ENCODE measurements around the gene PTPRN2. TPM values are rescaled to one million over a fixed set of nuclear protein-coding genes. Genes with fewer than 3 reads are reported as not detected.

The PTPRN2 gene
- total and polyA plus RNA-seq, 9 of the 15 experiments (the other 6 are each of a cell fraction or from before 2014, with no cell fraction given), result not detected

DNA sequence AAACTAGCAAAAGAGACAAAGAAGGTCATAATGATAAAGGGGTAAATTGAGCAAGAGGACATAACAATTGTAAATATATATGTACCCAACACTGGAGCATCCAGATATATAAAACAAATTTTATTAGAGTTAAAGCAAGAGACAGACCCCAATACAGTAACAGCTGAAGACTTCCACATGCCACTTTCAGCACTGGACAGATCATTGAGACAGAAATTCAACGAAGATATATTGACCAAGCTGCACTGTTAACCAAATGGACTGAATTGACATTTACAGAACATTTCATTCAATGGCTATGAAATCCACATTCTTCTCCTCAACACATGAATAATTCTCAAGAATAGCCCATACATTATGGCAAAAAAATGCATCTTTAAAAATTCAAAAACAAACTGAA is 378.2 kb downstream of the PTPRN2 start:
- H3K27me3 ChIP-seq (ENCODE audit: control insufficient read depth in 2 of 2, insufficient read depth in 2 of 2, low read length in 2 of 2), result peaks cover 2 to 10% of the 10 kb centered on the region in 2 experiments; a peak in 2 of 5 replicates
- H3K9ac ChIP-seq (ENCODE audit: insufficient read depth in 1 of 2, low read depth in 2 of 2, low read length in 2 of 2), result no peak overlapping the region
- H4K20me1 ChIP-seq (replicated peaks; ENCODE audit: control insufficient read depth, insufficient read depth, low read length), result no peaks in the 10 kb centered on the region
- TF ChIP-seq, protein P1, sequence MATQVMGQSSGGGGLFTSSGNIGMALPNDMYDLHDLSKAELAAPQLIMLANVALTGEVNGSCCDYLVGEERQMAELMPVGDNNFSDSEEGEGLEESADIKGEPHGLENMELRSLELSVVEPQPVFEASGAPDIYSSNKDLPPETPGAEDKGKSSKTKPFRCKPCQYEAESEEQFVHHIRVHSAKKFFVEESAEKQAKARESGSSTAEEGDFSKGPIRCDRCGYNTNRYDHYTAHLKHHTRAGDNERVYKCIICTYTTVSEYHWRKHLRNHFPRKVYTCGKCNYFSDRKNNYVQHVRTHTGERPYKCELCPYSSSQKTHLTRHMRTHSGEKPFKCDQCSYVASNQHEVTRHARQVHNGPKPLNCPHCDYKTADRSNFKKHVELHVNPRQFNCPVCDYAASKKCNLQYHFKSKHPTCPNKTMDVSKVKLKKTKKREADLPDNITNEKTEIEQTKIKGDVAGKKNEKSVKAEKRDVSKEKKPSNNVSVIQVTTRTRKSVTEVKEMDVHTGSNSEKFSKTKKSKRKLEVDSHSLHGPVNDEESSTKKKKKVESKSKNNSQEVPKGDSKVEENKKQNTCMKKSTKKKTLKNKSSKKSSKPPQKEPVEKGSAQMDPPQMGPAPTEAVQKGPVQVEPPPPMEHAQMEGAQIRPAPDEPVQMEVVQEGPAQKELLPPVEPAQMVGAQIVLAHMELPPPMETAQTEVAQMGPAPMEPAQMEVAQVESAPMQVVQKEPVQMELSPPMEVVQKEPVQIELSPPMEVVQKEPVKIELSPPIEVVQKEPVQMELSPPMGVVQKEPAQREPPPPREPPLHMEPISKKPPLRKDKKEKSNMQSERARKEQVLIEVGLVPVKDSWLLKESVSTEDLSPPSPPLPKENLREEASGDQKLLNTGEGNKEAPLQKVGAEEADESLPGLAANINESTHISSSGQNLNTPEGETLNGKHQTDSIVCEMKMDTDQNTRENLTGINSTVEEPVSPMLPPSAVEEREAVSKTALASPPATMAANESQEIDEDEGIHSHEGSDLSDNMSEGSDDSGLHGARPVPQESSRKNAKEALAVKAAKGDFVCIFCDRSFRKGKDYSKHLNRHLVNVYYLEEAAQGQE (IDR thresholded peaks at IDR 0.05; ENCODE audit: borderline replicate concordance), result peak; percentile 78
- TF ChIP-seq, protein P1 (CRISPR knock-in tag; IDR thresholded peaks at IDR 0.05; ENCODE audit: low read depth), result no peak
- TF ChIP-seq EHMT2 (IDR thresholded peaks at IDR 0.05) (peak; percentile 66), KLF10 (CRISPR knock-in tag; IDR thresholded peaks at IDR 0.05) (no peak)
- TF ChIP-seq, protein P2, sequence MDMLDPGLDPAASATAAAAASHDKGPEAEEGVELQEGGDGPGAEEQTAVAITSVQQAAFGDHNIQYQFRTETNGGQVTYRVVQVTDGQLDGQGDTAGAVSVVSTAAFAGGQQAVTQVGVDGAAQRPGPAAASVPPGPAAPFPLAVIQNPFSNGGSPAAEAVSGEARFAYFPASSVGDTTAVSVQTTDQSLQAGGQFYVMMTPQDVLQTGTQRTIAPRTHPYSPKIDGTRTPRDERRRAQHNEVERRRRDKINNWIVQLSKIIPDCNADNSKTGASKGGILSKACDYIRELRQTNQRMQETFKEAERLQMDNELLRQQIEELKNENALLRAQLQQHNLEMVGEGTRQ (CRISPR knock-in tag; IDR thresholded peaks at IDR 0.05), result no peak
- no peak overlapping the region for H3K27ac ChIP-seq (ENCODE audit: extremely low read depth, low read depth, low read length)
- H3K9me1 ChIP-seq (ENCODE audit: control insufficient read depth, insufficient read depth, low read length), result no peaks in the 10 kb centered on the region
- in situ Hi-C loops (cut with MboI) (no loop called here), intact Hi-C loops (cut with micrococcal nuclease) (no loop called here)
- no peak overlapping the region for H3K4me2 ChIP-seq (ENCODE audit: insufficient read depth, low read length)
- no peak overlapping the region for H2AFZ ChIP-seq (ENCODE audit: low read depth, low read length)
- no TSS peak for BruUV-seq (replicated peaks)
- H3K79me2 ChIP-seq (ENCODE audit: control insufficient read depth, insufficient read depth, low read length), result no peaks in the 10 kb centered on the region
- no peaks in the 10 kb centered on the region for H3K4me1 ChIP-seq (replicated peaks in 1 of 2; ENCODE audit: control insufficient read depth in 2 of 2, insufficient read depth in 2 of 2, low read length in 2 of 2)
- ATAC-seq (no peak), DNase-seq (ENCODE audit: extremely low read depth in 1 of 4, low spot score in 3 of 4) (no peak), FAIRE-seq (no peak)
- no peaks in the 10 kb centered on the region for H3K36me3 ChIP-seq (ENCODE audit: control insufficient read depth, insufficient read depth, low read length)
- H3K4me3 ChIP-seq, result no peak overlapping the region
- no peaks in the 10 kb centered on the region for H3K9me3 ChIP-seq (replicated peaks; ENCODE audit: control insufficient read depth, insufficient read depth, low read depth, low read length)
- 0% methylated on average over 1 of the region's 1 CpG for WGBS (ENCODE audit: insufficient coverage, low coverage, missing lambda C conversion rate)
- ChIA-PET CTCF (ENCODE audit: low intra/inter-chr PET ratio) (no interaction called here), POLR2A (interaction anchor here (1.5 kb wide), 1 partner anchor 11 kb away, joined by 4 read pairs; no protein-coding TSS in a partner anchor)
